Measurements from ENCODE around the gene TXNDC17. TPM values are rescaled to one million over a fixed set of nuclear protein-coding genes. Genes with fewer than 3 reads are reported as not detected.

The TXNDC17 gene
- total and polyA plus RNA-seq, 7 donors = 37.3 to 703 (median 152) TPM

GRCh38 chr17:6683730-6684459 is 43.0 kb downstream of the TXNDC17 start:
- 78 to 96% methylated on average over 3 of the region's 3 CpGs for WGBS, 2 donors
- peaks cover 0 to 5% (median 0%) of the 10 kb centered on the region in 3 donors for H3K27me3 ChIP-seq
- intact Hi-C loops (cut with DNase I) = no loop called here
- H3K36me3 ChIP-seq = no peaks in the 10 kb centered on the region
- no peaks in the 10 kb centered on the region for H3K9me3 ChIP-seq
- no peaks in the 10 kb centered on the region for H3K4me1 ChIP-seq
- H3K4me3 ChIP-seq = no peak overlapping the region
- H3K27ac ChIP-seq = no peak overlapping the region
- no peak for DNase-seq
- TF ChIP-seq POLR2AphosphoS5 (IDR thresholded peaks at IDR 0.05) (no peak), EP300 (IDR thresholded peaks at IDR 0.05) (no peak), CTCF (IDR thresholded peaks at IDR 0.05) (no peak), POLR2A (IDR thresholded peaks at IDR 0.05) (no peak)

- WGBS, 2 donors = 71 to 77% methylated on average over 7 of the region's 7 CpGs
- H3K36me3 ChIP-seq = no peaks in the 10 kb centered on the region
- H3K9me3 ChIP-seq = no peaks in the 10 kb centered on the region
- TF ChIP-seq CTCF (IDR thresholded peaks at IDR 0.05) = no peak
- no peak for TF ChIP-seq POLR2A (IDR thresholded peaks at IDR 0.05)
- no peak for TF ChIP-seq POLR2AphosphoS5 (IDR thresholded peaks at IDR 0.05)
- no peak for TF ChIP-seq EP300 (IDR thresholded peaks at IDR 0.05)
- H3K4me3 ChIP-seq = no peak overlapping the region
- intact Hi-C loops (cut with DNase I) = no loop called here
- peaks cover 0 to 5% (median 0%) of the 10 kb centered on the region in 3 donors for H3K27me3 ChIP-seq
- H3K27ac ChIP-seq = no peak overlapping the region
- no peak for DNase-seq
- H3K4me1 ChIP-seq = no peaks in the 10 kb centered on the region
Observed at GRCh38 chr17:6684460-6684783, 43.6 kb downstream of the TXNDC17 start.

- WGBS, 2 donors = 86 to 88% methylated on average over 14 of the region's 14 CpGs
- no peak overlapping the region for H3K27ac ChIP-seq
- TF ChIP-seq POLR2AphosphoS5 (IDR thresholded peaks at IDR 0.05) (no peak), CTCF (IDR thresholded peaks at IDR 0.05) (no peak), POLR2A (IDR thresholded peaks at IDR 0.05) (no peak), EP300 (IDR thresholded peaks at IDR 0.05) (no peak)
- intact Hi-C loops (cut with DNase I) = no loop called here
- no peaks in the 10 kb centered on the region for H3K4me1 ChIP-seq
- peaks cover 0 to 5% (median 0%) of the 10 kb centered on the region in 3 donors for H3K27me3 ChIP-seq
- no peak for DNase-seq
- H3K9me3 ChIP-seq = no peaks in the 10 kb centered on the region
- H3K4me3 ChIP-seq = no peak overlapping the region
- H3K36me3 ChIP-seq = no peaks in the 10 kb centered on the region
Observed at GRCh38 chr17:6684881-6685767, 44.3 kb downstream of the TXNDC17 start.

- Histone ChIP-seq H3K4me1 (no peaks in the 10 kb centered on the region), H3K27ac (no peak overlapping the region), H3K27me3 (peaks cover 0 to 5% (median 0%) of the 10 kb centered on the region in 3 donors), H3K9me3 (no peaks in the 10 kb centered on the region), H3K4me3 (no peak overlapping the region), H3K36me3 (no peaks in the 10 kb centered on the region)
- TF ChIP-seq CTCF (IDR thresholded peaks at IDR 0.05) = no peak
- TF ChIP-seq EP300 (IDR thresholded peaks at IDR 0.05) = no peak
- TF ChIP-seq POLR2A (IDR thresholded peaks at IDR 0.05) = no peak
- DNase-seq = no peak
- intact Hi-C loops (cut with DNase I) = no loop called here
- WGBS, 2 donors = 57 to 87% methylated on average over 4 of the region's 4 CpGs
Observed at GRCh38 chr17:6686026-6686425, 45.2 kb downstream of the TXNDC17 start.

All from sigmoid colon (tissue), 7 donors.